ENCODE results near the gene CD79B.
A peak's percentile ranks its signal among the peaks of the same experiment; 100 is the strongest.
"Not testable (repeated sequence)": the region's sequence is repeated elsewhere in the genome, so short reads cannot be mapped to it uniquely, and the experiment has no call there.

CD79B gene

GRCh38 chr17:63930951-63931575 lies 1.1 kb downstream of the CD79B start:
- DNase-seq: no peak

- no peak for DNase-seq
These were observed 2.0 kb downstream of the CD79B start for GRCh38 chr17:63929860-63930766.

DNA sequence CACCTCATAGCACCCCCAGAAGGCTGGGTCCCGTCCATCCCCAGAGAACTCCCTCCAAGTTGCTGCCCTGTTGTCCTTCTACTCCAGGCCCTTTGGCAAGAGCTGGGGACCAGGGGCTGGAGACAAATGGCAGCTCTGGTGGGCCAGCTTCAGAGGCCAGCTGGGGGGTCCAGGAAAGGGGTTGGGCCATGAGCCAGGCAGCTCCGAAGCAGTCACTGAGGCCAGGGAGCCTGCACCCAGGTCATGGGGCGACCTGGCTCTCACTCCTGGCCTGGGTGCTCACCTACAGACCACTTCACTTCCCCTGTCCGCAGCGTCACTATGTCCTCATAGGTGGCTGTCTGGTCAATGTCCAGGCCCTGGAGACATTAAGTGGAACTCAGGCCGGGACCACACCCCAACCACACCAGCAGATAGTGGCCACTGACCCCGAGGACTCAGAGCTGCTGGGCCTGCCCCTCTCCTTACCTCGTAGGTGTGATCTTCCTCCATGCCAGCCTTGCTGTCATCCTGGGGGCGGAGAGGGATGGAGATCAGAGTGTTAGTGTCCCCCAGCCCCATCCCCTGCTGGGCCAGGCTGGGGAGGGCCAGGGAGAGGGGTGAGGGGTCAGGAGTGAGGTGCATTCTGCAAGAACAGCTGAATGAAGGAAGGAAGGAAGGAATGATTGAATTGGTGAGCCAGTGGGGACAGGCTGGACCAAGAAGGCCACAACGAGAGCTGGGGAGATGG lies 3.0 kb downstream of the CD79B start:
- DNase-seq: no peak

GRCh38 chr17:63928172-63928666 lies 3.9 kb downstream of the CD79B start:
- DNase-seq: no peak

- DNase-seq: no peak
These were observed 4.5 kb downstream of the CD79B start for GRCh38 chr17:63927464-63928171.

GRCh38 chr17:63926164-63926563 lies 6.0 kb downstream of the CD79B start:
- DNase-seq: no peak

DNA sequence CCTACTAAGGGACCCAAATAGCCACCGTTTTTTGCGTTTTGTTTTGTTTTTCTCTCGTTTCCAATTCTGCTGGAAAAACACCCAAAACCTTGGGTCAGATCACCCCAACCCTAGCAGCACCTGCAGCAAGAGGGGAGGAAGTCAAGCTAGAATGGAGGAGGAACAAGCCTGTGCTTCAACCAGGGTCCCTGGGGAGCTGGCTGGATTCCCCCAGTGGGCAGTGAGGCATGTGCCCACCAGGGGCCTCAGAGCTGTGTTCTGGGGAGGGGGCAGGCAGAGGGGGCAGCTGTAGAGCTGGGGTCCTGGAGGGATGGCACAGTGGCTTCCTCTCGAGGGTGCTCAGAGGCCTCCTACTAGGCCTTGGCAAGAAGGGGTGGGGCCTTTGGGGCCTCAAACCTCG lies 6.5 kb downstream of the CD79B start:
- DNase-seq: no peak

DNA sequence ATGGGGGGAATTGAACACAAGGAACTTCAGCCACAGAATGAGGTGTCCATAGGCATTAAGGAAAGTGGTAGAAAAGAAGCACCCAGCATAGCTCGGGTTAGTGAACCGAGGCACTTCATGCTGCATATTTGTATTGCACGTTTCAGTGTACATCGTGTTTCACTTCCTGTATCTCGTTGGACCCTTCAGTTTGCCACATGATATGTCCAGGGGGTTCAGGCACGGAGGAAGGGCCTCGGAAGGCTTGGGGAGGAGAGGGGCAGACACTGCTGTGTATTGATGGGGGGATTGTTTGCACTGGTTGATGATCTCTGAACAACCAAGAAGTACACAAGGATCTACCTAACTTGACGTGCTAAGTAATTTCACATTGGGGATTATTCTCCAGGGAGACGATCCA lies 9.7 kb downstream of the CD79B start:
- not testable (repeated sequence) for DNase-seq

DNA sequence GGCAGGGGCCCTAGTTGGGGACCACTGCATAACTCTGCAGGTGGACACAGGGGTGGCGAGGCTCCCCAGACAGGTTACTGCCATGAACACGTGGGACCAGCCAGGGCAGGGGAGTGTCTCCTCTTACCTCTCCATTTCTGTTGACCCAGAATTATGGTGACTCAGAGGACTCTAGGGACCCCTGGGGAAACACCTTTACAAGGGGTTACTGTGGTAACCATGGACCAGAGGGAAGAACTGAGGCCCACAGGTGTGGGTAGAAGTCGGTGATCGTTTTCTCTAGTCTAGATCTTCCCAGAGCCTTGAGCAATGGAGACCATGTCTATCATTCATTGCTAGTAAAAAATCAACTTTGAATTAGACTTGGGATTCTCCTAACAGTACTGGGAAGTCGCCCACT lies 11.4 kb downstream of the CD79B start:
- DNase-seq: not testable (repeated sequence)

GRCh38 chr17:63920050-63920449 lies 12.1 kb downstream of the CD79B start:
- not testable (repeated sequence) for DNase-seq

DNA sequence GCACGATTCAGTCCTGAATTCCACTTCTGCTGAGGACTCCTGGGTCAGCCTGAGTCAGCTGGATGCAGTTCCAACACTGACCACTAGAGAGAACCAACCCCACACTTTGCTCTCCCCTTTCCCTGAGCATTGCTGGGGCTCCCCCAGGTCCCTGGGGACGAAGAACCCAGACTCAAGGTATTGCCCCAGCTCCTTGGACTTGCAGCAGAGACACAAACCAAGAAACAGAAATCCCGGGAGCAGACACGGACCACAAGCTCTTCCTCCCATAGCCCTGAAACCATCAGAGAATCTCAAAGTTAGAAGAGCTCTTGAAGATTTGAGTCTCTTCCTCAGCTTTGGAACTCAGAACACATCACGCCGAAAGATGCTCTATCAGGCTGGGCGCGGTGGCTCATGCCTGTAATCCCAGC lies 12.8 kb downstream of the CD79B start:
- DNase-seq: peak; percentile 75

DNA sequence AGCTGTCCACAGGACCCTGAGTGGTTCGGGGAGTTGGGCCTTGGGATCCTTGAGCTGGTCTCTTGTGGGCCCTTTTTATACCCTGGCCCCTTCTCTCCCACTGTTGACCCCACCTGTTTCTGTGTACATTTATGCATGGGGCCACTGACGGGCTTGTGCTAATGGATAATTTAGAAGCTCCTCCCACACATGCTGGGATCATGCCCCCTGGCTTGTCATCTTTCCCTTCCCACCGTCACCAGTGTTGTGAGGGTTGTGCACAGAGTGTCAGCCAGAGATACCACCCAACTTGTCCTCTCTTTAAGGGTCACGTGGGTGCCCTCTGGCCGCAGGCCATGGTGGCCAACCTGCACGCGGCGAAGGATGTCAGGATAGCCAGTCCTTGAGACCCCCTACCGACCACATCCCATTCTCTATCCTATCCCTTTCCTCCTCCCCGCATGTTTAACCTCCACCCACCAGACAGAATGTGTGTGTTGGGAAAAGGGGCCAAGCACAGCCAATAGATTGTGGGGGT lies 13.3 kb downstream of the CD79B start, which contains the start of gene GH1:
GH1 (minus strand) TSS at position 51 of the 517 bp plus-strand sequence. CDS start 63 bp downstream, outside the sequence.
- not testable (repeated sequence) for DNase-seq

- no peak for DNase-seq
These were observed 13.8 kb downstream of the CD79B start for GRCh38 chr17:63918305-63918704.

- DNase-seq: no peak
These were observed 14.5 kb downstream of the CD79B start for GRCh38 chr17:63917646-63918045.

GRCh38 chr17:63917206-63917605 lies 14.9 kb downstream of the CD79B start:
- not testable (repeated sequence) for DNase-seq

DNA sequence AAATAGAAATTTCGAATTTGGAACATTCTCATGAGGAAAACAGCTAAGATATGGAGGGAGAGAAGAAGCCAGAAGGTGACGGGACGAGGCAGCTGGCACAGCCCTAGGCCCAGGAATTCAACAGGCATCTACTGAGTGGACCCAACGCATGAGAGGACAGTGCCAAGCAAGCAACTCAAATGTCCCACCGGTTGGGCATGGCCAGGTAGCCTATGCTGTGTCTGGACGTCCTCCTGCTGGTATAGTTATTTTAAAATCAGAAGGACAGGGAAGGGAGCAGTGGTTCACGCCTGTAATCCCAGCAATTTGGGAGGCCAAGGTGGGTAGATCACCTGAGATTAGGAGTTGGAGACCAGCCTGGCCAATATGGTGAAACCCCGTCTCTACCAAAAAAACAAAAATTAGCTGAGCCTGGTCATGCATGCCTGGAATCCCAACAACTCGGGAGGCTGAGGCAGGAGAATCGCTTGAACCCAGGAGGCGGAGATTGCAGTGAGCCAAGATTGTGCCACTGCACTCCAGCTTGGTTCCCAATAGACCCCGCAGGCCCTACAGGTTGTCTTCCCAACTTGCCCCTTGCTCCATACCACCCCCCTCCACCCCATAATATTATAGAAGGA lies 15.5 kb downstream of the CD79B start:
- no peak for DNase-seq

DNA sequence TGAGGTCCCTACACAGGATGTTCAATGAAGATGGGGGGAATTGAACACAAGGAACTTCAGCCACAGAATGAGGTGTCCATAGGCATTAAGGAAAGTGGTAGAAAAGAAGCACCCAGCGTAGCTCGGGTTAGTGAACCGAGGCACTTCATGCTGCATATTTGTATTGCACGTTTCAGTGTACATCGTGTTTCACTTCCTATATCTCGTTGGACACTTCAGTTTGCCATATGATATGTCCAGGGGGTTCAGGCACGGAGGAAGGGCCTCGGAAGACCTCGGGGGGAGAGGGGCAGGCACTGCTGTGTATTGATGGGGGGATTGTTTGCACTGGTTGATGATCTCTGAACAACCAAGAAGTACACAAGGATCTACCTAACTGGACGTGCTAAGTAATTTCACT lies 16.4 kb downstream of the CD79B start:
- DNase-seq: not testable (repeated sequence)

- DNase-seq: no peak
These were observed 17.7 kb downstream of the CD79B start for GRCh38 chr17:63914471-63914870.

GRCh38 chr17:63911657-63912100 lies 20.5 kb downstream of the CD79B start:
- peak; percentile 66 for DNase-seq

GRCh38 chr17:63911041-63911635 lies 21.0 kb downstream of the CD79B start, which contains the start of gene CSHL1:
CSHL1 (minus strand) TSS chr17:63911258; CDS start chr17:63911196, 62 bp downstream.
- no peak for DNase-seq

- DNase-seq: no peak
These were observed 22.0 kb downstream of the CD79B start for GRCh38 chr17:63910096-63910495.
